ENCODE data around the gene PUM2.

The PUM2 gene

DNA sequence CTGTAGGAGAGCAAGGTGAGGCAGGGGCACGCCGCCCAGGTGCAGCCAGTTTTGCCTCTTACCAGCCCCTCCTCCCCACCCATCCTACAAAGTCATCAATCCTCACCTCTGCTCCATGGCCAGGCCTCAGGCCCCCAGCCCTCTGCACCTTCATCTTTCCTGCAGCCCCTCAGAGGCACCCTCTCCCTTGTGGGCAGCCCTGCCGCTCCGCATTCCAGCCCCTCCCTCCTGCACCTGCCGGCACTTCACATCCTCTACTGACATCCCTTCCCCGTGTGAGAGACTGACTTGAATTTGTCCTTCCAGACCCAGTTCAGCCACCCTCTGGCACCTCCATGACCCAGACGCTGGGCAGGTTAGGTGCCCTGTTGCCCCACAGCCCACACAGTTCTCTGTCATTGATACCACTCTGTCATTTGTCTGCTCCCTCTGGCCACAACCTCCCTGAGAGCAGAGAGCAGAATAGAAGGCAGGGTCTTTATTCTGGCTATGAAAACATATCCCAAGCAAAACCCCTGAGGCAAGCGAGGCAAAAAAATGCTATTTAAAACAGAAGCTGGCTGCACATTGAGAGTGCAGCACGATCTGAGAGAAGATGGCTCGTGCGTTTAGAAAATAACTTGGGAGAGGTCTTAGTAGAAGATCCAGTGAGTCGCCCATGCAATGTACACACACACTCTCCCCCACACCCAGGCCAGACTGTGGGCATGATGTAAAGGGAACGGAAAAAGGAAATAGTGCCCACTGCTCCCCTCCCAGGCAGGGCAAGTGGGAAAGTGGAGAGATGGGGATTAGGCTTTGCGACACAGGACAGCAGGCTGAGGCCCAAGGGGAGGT lies 151.6 kb downstream of the PUM2 start:
- no peak for DNase-seq
